Stimulated activated CD8-positive, alpha-beta memory T cell treated with anti-CD3 and anti-CD28 coated beads, Interleukin-12 subunit alpha, Interleukin-12 subunit beta, amount 100 ng/mL, for 1 hour (primary cell): ENCODE data around the gene CELSR2.

ENCODE experiments used
- DNase-seq: peaks from one replicate; pipeline ENCODE4 v3.0.0-alpha.2; 2020; ENCODE audit warnings: low read depth

The CELSR2 gene

DNA sequence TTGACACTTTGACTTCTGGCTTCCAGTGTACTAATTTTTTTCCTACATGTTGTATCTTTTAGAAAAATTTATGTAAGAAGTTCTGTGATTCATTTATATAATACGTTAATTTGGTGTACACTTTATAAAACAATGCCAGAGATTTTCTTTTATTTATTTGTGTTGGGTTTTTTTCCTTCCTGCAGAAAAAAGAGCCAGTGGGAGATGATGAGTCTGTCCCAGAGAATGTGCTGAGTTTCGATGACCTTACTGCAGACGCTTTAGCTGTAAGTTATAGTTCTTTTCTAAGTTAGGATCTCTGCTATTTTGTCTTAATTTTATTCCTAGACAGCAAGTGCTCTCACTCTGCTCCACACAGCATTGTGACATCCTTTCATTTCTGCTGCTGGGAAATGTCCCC lies 21.2 kb upstream of the CELSR2 start:
- no peak for DNase-seq

DNA sequence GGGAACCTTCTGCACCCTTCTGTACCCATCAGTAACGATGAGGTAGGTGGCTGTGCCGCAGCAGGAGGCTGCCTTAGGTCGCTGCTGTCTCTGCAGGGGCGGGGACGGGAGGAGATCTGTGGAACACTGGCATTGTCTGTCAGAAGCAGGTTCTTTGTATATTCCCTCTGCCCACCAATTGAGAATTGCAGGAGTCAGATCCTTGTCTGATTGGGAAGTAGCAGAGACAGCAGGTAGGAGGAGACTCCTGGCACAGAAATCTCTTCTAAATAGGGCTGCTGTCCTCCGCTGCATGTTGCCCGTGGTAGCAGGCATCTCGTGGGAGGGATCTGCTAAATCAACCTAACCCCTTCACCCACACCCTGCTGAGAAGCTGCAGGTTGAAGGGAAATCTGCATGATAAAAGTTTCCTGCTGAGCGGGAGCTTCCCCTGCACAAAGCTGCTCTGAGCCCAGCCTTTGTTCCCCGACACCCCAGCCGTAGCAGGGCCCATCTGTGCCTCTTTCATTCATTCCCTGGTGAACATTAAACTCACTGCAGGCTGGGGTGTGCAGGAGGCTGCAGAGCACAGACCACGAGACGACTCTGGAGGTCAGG lies 19.7 kb upstream of the CELSR2 start:
- no peak for DNase-seq

DNA sequence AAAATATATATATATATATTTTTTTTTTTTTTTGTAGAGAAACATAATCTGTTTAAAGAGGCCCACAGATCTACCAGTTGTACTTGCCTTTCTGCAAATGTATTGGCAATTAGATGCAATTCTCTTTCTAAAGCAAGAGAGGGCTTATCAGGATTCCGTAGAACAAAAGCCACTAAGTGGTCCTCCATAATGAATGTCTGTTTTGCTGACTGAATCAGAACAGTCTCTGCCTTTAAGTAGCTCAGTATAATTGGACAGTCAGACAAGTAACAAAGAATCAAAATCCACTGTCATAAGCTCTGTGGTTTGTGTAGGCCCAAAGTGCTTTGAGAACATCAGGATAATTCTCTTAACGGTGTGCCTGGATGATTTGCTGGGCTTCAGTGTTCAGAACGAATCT lies 18.3 kb upstream of the CELSR2 start:
- no peak for DNase-seq

DNA sequence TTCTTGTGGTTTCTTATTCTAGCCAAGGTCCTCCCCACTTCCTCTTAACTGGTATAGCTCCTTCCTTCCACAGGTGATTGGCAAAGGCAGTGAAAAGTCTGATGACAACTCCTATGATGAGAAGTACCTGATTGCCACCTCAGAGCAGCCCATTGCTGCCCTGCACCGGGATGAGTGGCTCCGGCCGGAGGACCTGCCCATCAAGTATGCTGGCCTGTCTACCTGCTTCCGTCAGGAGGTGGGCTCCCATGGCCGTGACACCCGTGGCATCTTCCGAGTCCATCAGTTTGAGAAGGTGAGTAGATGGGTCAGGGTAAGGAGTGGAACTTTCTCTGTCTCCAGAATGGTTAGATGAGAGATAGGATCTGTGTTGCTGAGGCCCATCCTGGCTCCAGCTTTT lies 14.2 kb upstream of the CELSR2 start:
- DNase-seq = no peak

DNA sequence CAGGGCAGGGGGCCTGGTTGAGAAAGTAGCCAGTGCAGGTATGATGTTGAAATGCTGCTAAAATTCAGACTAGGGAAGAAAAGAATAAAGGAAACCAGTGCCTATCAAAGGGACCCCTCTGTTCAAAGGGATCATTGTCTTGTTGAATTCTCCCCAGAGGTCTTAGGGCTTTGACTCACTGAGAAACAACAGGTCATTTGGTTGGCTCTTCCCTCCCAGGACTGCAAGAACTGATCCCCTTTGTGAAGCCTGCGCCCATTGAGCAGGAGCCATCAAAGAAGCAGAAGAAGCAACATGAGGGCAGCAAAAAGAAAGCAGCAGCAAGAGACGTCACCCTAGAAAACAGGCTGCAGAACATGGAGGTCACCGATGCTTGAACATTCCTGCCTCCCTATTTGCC lies 11.8 kb upstream of the CELSR2 start:
- no peak for DNase-seq

DNA sequence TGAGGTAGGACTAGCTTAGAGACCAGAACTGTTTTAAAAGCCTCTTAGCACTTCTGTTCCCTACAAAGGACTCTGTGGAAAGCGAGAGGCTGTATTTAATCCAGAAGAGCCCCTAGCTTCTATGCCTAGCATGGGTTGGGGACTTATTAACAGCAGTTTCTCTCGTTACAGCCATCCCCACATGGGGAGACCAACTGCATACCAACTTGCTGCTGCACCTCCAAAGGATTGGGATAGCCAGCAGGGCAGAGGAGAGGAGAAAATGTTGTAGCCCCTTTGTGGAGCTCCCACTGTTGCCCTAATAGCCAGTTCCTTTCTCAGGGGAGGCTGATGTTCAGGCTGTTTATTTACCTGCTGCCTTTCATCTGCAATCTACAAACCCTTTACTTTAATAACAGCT lies 11.0 kb upstream of the CELSR2 start:
- no peak for DNase-seq

DNA sequence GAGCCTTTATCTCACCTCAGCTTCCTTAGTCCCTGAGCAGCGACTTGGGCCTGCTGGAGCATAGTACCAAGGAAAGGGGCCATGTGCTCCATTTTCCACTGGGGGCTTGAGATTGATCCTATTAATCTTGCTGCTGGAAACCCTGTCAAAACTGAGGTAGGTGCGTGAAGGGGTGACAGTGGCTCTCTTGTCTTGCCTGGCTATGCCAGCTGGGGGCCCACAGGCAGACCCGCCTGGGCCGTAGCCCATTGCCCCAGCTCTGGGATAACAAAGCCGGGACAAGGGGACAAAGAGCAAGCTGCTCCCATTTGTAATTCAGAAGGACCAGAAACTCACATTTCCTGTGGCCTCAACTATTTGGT lies 10.3 kb upstream of the CELSR2 start:
- no peak for DNase-seq

DNA sequence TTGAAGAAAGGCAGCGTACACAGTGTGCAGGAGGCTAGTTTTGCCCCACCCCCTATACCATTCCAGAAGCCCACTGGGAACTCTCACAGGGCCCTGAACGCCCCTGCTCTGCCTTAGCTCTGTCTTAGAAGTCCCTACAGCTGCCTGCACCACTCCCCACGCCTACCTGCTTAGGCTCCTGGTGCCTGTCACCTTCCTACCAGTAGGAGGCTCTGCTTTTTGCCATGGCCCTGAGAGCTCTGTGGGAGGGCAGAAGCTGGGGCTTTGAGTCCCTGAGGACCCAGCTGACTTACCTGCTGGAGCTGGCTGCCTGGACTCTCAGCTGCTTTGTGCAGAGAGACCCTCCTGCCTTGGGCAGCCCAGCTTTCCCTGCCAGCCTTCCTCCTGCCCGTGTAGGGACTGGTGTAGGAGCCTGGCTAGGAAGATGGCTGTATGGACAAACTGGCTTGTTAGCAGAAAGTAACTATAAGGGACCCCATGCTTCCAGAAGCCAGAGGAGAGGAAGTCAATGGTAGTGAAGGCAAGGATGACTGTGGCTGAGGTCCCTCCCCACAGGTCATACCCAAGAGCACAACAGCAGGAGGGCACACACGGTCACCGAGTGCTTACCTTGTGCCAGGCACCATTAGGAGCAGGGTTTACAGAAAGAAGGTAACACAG lies 9.8 kb upstream of the CELSR2 start:
- DNase-seq = no peak

DNA sequence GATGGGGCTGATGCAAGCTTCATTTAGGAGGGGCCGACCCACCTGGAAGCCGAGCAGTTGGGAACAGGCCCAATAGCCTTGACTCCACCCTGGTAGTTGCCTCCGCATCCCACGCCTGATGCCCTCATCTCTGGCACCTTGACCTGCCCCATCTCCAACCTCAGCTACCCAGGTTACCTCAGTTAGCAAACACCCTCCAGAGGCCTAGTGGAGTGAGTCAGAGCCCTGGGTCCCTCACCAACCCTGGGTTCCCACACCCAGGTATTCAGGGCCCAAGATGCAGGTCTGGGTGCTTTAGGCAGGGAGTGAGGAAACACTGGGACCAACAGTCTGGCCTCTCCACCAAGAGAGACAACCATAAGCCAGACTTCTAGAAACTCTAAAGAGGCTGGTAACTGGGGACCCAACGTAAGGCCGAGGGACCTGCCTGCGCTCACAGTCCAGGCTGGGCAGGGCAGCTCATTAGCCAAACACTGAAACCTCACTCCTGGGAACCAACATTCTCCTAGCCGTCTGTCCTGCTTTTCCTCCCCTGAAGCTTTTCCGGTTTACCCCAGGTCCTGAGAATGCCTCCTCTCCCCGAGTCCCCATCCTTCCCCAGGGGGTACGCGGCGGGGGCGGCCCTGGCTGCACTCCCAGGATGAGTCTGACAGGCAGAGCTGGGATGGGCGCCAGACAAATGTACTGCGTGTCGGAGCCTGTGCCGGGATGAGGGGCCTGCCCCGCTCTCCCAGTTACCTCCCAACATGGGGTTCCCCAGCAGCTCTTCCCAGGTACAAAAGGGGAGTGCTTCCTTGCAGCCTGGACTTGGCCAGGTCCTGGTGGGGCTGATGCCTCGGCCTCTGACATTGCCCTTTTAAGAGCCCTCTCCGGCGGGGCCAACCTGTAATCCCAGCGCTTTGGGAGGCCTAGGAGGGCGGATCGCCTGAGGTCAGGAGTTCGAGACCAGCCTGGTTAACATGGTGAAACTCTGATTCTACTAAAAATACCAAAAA lies 8.9 kb upstream of the CELSR2 start:
- DNase-seq = no peak

DNA sequence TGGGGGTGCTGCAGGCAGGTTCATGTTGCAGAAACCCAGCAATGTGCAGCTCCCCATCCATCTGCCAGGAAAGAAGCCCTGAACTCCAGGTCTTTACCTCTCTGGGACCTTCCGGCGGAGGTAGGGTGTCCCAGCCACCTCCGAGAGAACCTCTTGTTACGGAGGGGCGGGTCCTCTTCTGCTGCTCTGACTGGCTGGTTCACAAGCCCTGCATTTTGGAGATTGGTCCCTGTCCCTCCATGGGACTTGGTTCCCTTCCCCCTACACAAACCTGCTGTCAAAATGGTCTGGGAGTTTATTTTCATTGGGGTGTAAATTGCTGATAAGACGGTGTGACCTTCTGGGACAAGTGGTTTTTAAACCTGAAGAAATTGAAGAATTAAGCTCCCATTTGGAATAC lies 8.0 kb upstream of the CELSR2 start:
- no peak for DNase-seq

DNA sequence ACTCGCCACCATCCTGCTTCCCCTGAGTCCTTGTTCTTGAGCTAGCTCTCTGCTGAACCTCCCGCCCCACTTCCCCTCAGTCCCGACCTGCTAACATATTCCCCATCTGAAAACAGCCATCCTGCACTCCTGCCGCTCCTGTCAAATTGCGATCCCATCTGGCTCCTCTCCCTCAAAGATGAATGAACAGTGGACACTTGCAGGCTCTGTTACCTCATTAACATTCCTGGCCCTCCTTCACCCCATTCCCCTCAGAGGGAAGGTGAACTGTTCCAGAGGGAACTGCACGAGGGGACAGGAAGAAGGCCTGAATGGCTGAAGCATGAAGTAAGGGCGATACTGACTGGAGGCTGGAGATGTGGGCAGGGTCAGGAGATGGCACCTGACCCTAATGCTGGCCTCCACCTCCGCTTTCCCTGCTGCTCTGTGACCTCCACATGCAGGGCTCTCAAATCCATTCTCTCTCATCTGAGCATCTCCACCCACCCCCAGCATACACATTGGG lies 7.4 kb upstream of the CELSR2 start:
- no peak for DNase-seq

DNA sequence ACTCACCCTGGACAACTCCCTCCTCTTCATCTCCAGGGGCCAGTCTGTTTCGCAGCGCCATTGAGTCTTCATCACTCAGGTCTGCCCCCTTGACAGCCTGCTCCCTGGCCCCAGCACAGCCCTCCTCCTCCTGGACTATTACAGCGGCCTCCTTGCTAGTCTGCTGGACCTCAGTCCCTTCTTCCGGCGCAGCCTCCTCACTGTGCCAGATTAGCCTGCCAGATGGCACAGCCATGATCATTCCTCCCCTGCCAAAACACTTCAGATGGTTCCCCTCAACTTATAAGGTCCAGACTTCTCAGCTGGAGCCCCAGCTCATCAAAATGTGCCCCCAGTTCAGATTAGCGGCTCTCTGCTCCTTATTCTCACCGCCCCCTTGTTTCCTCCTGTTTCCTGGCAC lies 7.0 kb upstream of the CELSR2 start:
- DNase-seq = no peak

DNA sequence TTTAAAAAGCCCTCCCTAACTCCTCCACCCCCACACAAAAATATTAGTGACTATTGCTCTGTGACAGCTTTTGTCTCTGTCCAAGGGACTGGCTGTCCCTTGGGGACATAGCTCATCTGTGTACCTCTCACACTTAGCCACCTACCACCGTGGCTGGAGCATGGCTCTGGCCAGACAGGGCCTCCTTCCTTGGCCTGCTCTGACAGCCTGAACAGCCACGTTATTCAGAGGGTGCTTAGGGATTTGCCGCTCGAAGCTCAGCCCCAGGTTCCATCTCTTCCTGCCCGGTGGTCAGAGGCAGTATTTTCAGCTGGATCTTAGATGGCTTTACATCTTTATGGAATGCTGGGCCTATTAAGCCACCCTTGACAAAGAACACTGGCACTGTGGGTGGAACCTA lies 6.1 kb upstream of the CELSR2 start:
- no peak for DNase-seq

DNA sequence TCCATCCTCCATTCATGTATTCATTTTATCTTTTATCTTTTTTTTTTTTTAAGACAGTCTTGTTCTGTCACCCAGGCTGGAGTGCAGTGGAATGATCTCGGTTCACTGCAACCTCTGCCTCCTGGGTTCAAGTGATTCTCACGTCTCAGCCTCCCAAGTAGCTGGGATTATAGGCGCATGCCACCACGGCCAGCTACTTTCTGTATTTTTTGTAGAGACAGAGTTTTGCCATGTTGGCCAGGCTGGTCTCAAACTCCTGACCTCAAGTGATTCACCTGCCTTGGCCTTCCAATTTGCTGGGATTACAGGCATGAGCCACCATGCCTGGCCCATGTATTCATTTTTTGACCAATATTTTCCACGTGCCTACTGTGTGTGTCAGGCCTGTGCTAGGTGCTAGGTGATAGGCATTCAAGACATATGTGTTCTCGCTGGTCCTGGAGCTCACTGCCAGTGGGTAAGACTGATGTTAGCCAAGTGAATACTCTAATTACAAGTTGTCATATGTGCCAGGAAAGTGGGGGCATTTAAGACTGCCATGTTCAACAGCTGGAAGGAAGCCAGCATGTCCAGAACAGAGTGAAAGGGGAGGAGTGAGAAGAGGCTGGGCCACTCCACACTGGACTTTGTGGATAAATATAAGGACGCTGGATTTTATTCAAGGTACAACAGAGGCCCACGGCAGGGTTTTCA lies 5.3 kb upstream of the CELSR2 start:
- DNase-seq = no peak

DNA sequence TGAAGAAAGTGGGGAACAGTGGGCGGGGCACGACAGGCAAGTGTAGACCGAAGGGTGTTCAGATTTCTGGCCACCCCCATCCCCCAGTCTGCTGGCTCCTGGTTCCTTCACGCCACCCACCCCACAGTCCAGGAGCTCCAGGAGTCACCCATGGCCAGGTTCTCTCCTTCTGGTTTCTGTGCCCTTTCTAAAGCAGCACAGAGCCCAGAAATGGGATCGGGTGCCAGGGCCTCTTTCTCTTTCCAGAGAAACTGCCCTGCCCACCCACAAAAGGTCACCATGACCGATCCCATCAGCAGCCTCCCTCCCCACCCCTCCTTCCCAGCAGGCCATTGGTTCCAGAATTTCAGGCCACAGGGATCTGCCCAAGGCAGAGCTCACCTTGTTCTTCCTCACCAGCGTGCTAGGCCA lies 3.2 kb upstream of the CELSR2 start:
- no peak for DNase-seq

DNA sequence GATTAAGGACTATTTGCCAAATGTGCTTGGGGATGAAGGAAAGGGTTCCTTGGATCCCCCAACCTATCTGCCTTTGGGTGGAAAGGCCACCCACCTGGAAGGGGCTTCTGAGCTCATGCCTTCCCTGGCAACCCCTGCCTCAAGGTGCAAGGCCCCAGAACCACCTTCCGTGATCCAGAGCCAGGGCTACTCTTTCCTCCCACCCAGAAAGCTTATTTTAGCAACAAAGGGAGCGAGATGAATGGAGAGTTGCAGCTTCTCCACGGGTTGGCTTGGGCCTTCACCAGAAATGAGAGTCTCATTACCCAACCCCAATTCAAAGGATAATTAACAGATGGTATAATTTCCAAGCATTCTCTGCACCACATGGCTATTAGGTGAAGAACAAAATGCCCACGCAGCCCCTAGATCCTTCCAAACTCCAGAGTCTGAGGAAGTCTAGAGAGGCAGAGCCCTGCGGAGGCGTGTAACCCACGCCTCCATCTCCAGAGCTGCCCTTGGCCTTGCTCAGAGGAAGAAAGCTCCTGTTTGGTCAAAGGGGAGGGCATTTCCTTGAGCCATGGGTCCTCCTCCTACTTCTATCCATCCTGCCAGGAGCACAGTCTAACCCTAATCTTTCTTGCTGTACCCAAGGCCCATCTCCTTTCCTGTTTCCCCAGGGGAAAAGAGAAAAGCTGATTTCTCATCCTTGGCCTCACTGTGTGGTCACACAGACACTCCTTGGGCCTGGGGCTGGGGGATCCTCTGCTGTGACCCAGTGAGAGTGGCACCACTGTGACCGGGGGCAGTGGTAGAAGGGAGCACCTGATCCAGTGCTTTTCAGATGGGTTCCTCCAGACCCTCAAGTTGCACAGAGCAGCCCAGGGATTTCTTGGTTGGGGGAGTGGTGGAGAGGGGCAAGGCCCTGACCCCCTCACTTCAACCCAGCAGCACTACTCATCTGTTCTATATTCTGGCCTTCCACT lies 1.7 kb upstream of the CELSR2 start:
- no peak for DNase-seq

DNA sequence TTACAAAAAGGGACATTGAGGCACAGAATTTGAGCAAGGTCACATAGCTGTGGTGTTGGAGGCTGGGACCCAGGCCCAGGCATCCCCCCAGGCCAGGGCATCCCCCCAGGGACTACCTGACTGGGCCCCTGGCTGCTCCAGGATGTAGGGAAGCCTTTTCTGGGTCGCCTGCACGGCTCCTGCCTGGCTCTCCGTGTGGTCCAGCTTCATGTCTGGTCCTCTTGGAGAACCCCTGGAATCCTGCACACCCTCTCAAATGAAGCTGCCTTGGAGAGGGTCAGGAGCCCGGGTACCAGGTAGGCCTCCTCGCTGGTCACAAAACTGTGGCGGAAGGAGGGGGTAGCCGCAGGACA lies 919 bp upstream of the CELSR2 start:
- DNase-seq = no peak

DNA sequence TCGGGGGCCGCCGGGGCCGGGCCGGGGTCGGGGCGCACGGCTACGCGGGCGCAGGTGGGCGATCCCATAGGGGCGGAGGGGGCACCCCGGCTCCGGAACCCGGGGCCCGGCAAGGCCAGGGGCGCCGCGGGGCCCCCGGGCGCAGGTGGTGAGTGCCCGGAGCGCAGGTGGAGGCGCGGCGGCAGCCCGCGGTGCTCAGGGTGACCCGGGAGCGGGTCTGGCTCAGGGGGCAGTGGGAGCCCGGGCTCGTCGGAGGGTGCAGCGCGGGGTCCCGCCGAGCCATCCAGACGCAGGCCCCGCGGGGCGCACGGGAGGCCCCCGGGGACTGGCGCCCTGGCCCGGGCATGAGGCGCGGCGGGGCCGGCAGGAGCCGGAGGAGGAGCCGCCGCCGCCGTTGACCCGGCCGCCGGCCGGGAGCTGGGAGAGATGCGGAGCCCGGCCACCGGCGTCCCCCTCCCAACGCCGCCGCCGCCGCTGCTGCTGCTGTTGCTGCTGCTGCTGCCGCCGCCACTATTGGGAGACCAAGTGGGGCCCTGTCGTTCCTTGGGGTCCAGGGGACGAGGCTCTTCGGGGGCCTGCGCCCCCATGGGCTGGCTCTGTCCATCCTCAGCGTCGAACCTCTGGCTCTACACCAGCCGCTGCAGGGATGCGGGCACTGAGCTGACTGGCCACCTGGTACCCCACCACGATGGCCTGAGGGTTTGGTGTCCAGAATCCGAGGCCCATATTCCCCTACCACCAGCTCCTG lies 489 bp downstream of the CELSR2 start:
- no peak for DNase-seq

DNA sequence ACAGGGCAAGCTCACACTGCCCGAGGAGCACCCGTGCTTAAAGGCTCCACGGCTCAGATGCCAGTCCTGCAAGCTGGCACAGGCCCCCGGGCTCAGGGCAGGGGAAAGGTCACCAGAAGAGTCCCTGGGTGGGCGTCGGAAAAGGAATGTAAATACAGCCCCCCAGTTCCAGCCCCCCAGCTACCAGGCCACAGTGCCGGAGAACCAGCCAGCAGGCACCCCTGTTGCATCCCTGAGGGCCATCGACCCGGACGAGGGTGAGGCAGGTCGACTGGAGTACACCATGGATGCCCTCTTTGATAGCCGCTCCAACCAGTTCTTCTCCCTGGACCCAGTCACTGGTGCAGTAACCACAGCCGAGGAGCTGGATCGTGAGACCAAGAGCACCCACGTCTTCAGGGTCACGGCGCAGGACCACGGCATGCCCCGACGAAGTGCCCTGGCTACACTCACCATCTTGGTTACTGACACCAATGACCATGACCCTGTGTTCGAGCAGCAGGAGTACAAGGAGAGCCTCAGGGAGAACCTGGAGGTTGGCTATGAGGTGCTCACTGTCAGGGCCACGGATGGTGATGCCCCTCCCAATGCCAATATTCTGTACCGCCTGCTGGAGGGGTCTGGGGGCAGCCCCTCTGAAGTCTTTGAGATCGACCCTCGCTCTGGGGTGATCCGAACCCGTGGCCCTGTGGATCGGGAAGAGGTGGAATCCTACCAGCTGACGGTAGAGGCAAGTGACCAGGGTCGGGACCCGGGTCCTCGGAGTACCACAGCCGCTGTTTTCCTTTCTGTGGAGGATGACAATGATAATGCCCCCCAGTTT lies 1.3 kb downstream of the CELSR2 start:
- no peak for DNase-seq
